Activated T-cell treated with anti-CD3 and anti-CD28 coated beads for 4 hours (primary cell): Measurements from ENCODE around the gene RTF1.

Source experiments
- DNase-seq: peaks from one replicate; pipeline ENCODE4 v3.0.0-alpha.2; 2020

Gene RTF1

GRCh38 chr15:41510728-41511127, 93.8 kb downstream of the RTF1 start:
- no peak for DNase-seq

GRCh38 chr15:41511331-41511898, 94.5 kb downstream of the RTF1 start:
- no peak for DNase-seq

GRCh38 chr15:41511899-41512369, 95.0 kb downstream of the RTF1 start:
- no peak for DNase-seq

- no peak for DNase-seq
Observed at GRCh38 chr15:41512512-41512939, 95.6 kb downstream of the RTF1 start.

GRCh38 chr15:41512940-41513505, 96.1 kb downstream of the RTF1 start:
- no peak for DNase-seq

- DNase-seq = no peak
Observed at GRCh38 chr15:41513506-41514227, 96.8 kb downstream of the RTF1 start, which contains the start of gene LTK. TSS of gene LTK (minus strand) at chr15:41513827. CDS start at chr15:41513709, 118 bp downstream.

- no peak for DNase-seq
Observed at GRCh38 chr15:41517895-41518449, 101.1 kb downstream of the RTF1 start.

- no peak for DNase-seq
Observed at GRCh38 chr15:41520636-41521035, 103.7 kb downstream of the RTF1 start.

GRCh38 chr15:41521614-41522013, 104.7 kb downstream of the RTF1 start:
- DNase-seq = no peak

GRCh38 chr15:41523097-41523496, 106.2 kb downstream of the RTF1 start:
- DNase-seq = no peak

GRCh38 chr15:41530363-41530956, 113.6 kb downstream of the RTF1 start:
- no peak for DNase-seq
